Mesothelial cell of epicardium (in vitro differentiated cells): Measurements from ENCODE around the gene IGSF9B. TPM values are rescaled to one million over a fixed set of nuclear protein-coding genes. Genes with fewer than 3 reads are reported as not detected.

Experiments
- DNase-seq, 2 experiments: peaks; one replicate each; pipeline ENCODE4 v3.0.0; 2021; ENCODE audit warnings: low spot score in 2 of 2; ENCODE audit not compliant: unreplicated experiment in 2 of 2
- H3K27ac Mint-ChIP-seq: 2 replicates; pipeline ENCODE4 v1.8.0; 2021; ENCODE audit warnings: mixed read lengths
- H3K27me3 Mint-ChIP-seq: 2 replicates; pipeline ENCODE4 v1.8.0; 2021; ENCODE audit warnings: low read depth, mixed read lengths
- H3K36me3 Mint-ChIP-seq: 2 replicates; pipeline ENCODE4 v1.8.0; 2021; ENCODE audit warnings: mixed read lengths
- H3K4me1 Mint-ChIP-seq: 2 replicates; pipeline ENCODE4 v1.8.0; 2021; ENCODE audit warnings: mixed read lengths
- H3K4me3 Mint-ChIP-seq: 2 replicates; pipeline ENCODE4 v1.8.0; 2021; ENCODE audit warnings: mild to moderate bottlenecking, moderate library complexity, mixed read lengths
- H3K9me3 Mint-ChIP-seq: 2 replicates; pipeline ENCODE4 v1.8.0; 2021; ENCODE audit warnings: mixed read lengths
- CTCF ChIP-seq: fragments of 200-600 bp; sonication (generic); IDR thresholded peaks from one replicate; pipeline ENCODE4 v1.5.0; 2021; ENCODE audit warnings: antibody characterized with exemption; ENCODE audit not compliant: unreplicated experiment
- total RNA-seq: library from RNA; stranded (reverse); gene quantifications from 3 replicates; pipeline ENCODE4 v1.2.1, GENCODE V29; 2021

IGSF9B gene
- total RNA-seq, 1 donor from 2014 or later = 4.8 TPM

- H3K4me1 Mint-ChIP-seq = no peaks in the 10 kb centered on the region
- no peak overlapping the region for H3K27ac Mint-ChIP-seq
- no peaks in the 10 kb centered on the region for H3K36me3 Mint-ChIP-seq
- H3K9me3 Mint-ChIP-seq = no peaks in the 10 kb centered on the region
- H3K4me3 Mint-ChIP-seq = no peak overlapping the region
- DNase-seq = no peak
- TF ChIP-seq CTCF = no peak
- H3K27me3 Mint-ChIP-seq = peaks cover 91% of the 10 kb centered on the region
These were observed 18.2 kb upstream of the IGSF9B start for GRCh38 chr11:133974836-133975487.

- no peaks in the 10 kb centered on the region for H3K9me3 Mint-ChIP-seq
- H3K4me3 Mint-ChIP-seq = no peak overlapping the region
- no peak for DNase-seq
- no peaks in the 10 kb centered on the region for H3K4me1 Mint-ChIP-seq
- H3K27me3 Mint-ChIP-seq = peaks cover 93% of the 10 kb centered on the region
- H3K36me3 Mint-ChIP-seq = no peaks in the 10 kb centered on the region
- TF ChIP-seq CTCF = no peak
- no peak overlapping the region for H3K27ac Mint-ChIP-seq
These were observed 15.1 kb upstream of the IGSF9B start for GRCh38 chr11:133971881-133972280.

- Mint-ChIP-seq H3K27me3 (peaks cover 88% of the 10 kb centered on the region), H3K4me1 (peaks cover 12% of the 10 kb centered on the region), H3K36me3 (no peaks in the 10 kb centered on the region), H3K27ac (no peak overlapping the region), H3K4me3 (no peak overlapping the region), H3K9me3 (no peaks in the 10 kb centered on the region)
- TF ChIP-seq CTCF = no peak
- DNase-seq = no peak
These were observed 12.3 kb upstream of the IGSF9B start for GRCh38 chr11:133969112-133969511.

GRCh38 chr11:133968300-133968699 lies 11.5 kb upstream of the IGSF9B start:
- TF ChIP-seq CTCF = no peak
- H3K4me1 Mint-ChIP-seq = peaks cover 12% of the 10 kb centered on the region
- no peak overlapping the region for H3K27ac Mint-ChIP-seq
- peaks cover 85% of the 10 kb centered on the region for H3K27me3 Mint-ChIP-seq
- no peak overlapping the region for H3K4me3 Mint-ChIP-seq
- no peaks in the 10 kb centered on the region for H3K9me3 Mint-ChIP-seq
- peak in 1 of 2 experiments; percentile 73 for DNase-seq
- H3K36me3 Mint-ChIP-seq = no peaks in the 10 kb centered on the region

- H3K36me3 Mint-ChIP-seq = no peaks in the 10 kb centered on the region
- H3K27ac Mint-ChIP-seq = no peak overlapping the region
- H3K4me3 Mint-ChIP-seq = no peak overlapping the region
- TF ChIP-seq CTCF = no peak
- H3K27me3 Mint-ChIP-seq = peaks cover 86% of the 10 kb centered on the region
- no peak for DNase-seq
- H3K4me1 Mint-ChIP-seq = peaks cover 12% of the 10 kb centered on the region
- no peaks in the 10 kb centered on the region for H3K9me3 Mint-ChIP-seq
These were observed 11.0 kb upstream of the IGSF9B start for GRCh38 chr11:133967599-133968238.
